IPS-NIHi7 (cell line): Measurements from ENCODE around the gene HSD3B7.
A peak's percentile ranks its signal among the peaks of the same experiment; 100 is the strongest.
"Not testable (repeated sequence)": the region's sequence is repeated elsewhere in the genome, so short reads cannot be mapped to it uniquely, and the experiment has no call there.

ENCODE experiments used
- DNase-seq: peaks from one replicate; pipeline ENCODE4 v3.0.0; 2012; ENCODE audit warnings: mixed read lengths; ENCODE audit errors: extremely low spot score

The HSD3B7 gene

GRCh38 chr16:31000671-31001382 lies 15.8 kb downstream of the HSD3B7 start:
- no peak for DNase-seq

GRCh38 chr16:31001507-31002249 lies 16.7 kb downstream of the HSD3B7 start:
- no peak for DNase-seq

- no peak for DNase-seq
These were observed 17.3 kb downstream of the HSD3B7 start for GRCh38 chr16:31002250-31002700.

- no peak for DNase-seq
These were observed 17.9 kb downstream of the HSD3B7 start for GRCh38 chr16:31002862-31003341.

GRCh38 chr16:31003744-31004143 lies 18.7 kb downstream of the HSD3B7 start:
- DNase-seq = no peak

- no peak for DNase-seq
These were observed 19.7 kb downstream of the HSD3B7 start for GRCh38 chr16:31004658-31005057.

GRCh38 chr16:31005350-31006085 lies 20.5 kb downstream of the HSD3B7 start:
- no peak for DNase-seq

GRCh38 chr16:31006086-31006385 lies 21.0 kb downstream of the HSD3B7 start:
- no peak for DNase-seq

GRCh38 chr16:31006589-31006988 lies 21.6 kb downstream of the HSD3B7 start:
- no peak for DNase-seq

- DNase-seq = no peak
These were observed 22.7 kb downstream of the HSD3B7 start for GRCh38 chr16:31007684-31008083.

GRCh38 chr16:31008149-31008548 lies 23.1 kb downstream of the HSD3B7 start:
- DNase-seq = no peak

- no peak for DNase-seq
These were observed 23.5 kb downstream of the HSD3B7 start for GRCh38 chr16:31008551-31008950.

GRCh38 chr16:31009120-31009519 lies 24.1 kb downstream of the HSD3B7 start:
- no peak for DNase-seq

- peak; percentile 41 for DNase-seq
These were observed 25.0 kb downstream of the HSD3B7 start for GRCh38 chr16:31009894-31010584.

GRCh38 chr16:31010585-31011325 lies 25.7 kb downstream of the HSD3B7 start, which contains the start of gene STX1B:
Gene STX1B, minus strand, starts transcription at chr16:31010638. Its CDS starts 242 bp downstream, at chr16:31010396.
- DNase-seq = peak; percentile 90

- DNase-seq = not testable (repeated sequence)
These were observed 26.8 kb downstream of the HSD3B7 start for GRCh38 chr16:31011815-31012214.

- DNase-seq = not testable (repeated sequence)
These were observed 28.3 kb downstream of the HSD3B7 start for GRCh38 chr16:31013292-31013691.

- DNase-seq = peak; percentile 37
These were observed 31.0 kb downstream of the HSD3B7 start for GRCh38 chr16:31016018-31016417.

GRCh38 chr16:31017756-31018155 lies 32.7 kb downstream of the HSD3B7 start:
- not testable (repeated sequence) for DNase-seq

- DNase-seq = no peak
These were observed 35.5 kb downstream of the HSD3B7 start for GRCh38 chr16:31020536-31020935.
